Vagina (tissue), 2 donors: Measurements from ENCODE around the gene SYT1.

Source experiments
- CTCF ChIP-seq, 3 experiments: fragments of 450-650 bp in 2 of 3; fragments of 200-600 bp in 1 of 3; sonication (generic) in 1 of 3; IDR thresholded peaks; one replicate each; pipeline ENCODE4 v1.5.1; 2017 to 2019; ENCODE audit warnings: antibody characterized with exemption in 3 of 3, mild to moderate bottlenecking in 2 of 3, moderate library complexity in 2 of 3
- POLR2AphosphoS5 ChIP-seq, 2 donors: sonication (generic); formaldehyde crosslinking; IDR thresholded peaks; one replicate each; pipeline ENCODE4 v1.9.0; 2017; ENCODE audit warnings: antibody characterized with exemption in 2 of 2, mild to moderate bottlenecking in 2 of 2, low read depth in 1 of 2; ENCODE audit not compliant: insufficient read depth in 1 of 2

DNA sequence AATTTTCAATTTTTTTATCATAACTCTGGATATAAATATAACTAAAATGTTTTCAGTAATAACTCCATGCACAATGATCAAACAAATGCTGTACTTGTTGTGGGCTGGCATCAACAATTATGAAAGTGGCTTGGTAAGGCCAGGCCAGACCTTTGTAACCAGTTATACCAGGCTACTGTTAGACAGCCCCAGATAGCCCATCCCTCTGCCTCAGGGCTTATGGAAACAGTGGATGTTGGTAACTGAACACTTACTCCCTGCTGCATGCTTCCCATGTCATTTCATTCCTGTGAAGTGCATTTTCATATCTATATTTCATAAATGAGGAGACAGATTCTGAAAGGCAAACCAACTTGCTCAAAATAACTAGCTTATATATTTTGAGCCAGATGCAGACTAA, 195.0 kb downstream of the SYT1 start:
- no peak for TF ChIP-seq POLR2AphosphoS5 (IDR thresholded peaks at IDR 0.05; ENCODE audit: insufficient read depth in 1 of 2, low read depth in 1 of 2)
- no peak for TF ChIP-seq CTCF (IDR thresholded peaks at IDR 0.05)
